Measurements from ENCODE around the gene MOCOS.

The MOCOS gene

GRCh38 chr18:36181441-36181840 is 5.9 kb upstream of the MOCOS start:
- DNase-seq = no peak

- no peak for DNase-seq
Observed at GRCh38 chr18:36181898-36182506, 5.3 kb upstream of the MOCOS start.

- DNase-seq = no peak
Observed at GRCh38 chr18:36183033-36183432, 4.3 kb upstream of the MOCOS start.

- no peak for DNase-seq
Observed at GRCh38 chr18:36183987-36184386, 3.3 kb upstream of the MOCOS start.

GRCh38 chr18:36185157-36185556 is 2.1 kb upstream of the MOCOS start:
- no peak for DNase-seq

- no peak for DNase-seq
Observed at GRCh38 chr18:36185901-36186460, 1.3 kb upstream of the MOCOS start.

- no peak for DNase-seq
Observed at GRCh38 chr18:36186461-36187192, 670 bp upstream of the MOCOS start.

GRCh38 chr18:36187826-36188721 is 777 bp downstream of the MOCOS start:
- DNase-seq = peak; percentile 13 to 56

- DNase-seq = no peak
Observed at GRCh38 chr18:36188916-36189315, 1.6 kb downstream of the MOCOS start.

- no peak for DNase-seq
Observed at GRCh38 chr18:36189486-36189885, 2.2 kb downstream of the MOCOS start.

GRCh38 chr18:36191286-36191685 is 4.0 kb downstream of the MOCOS start:
- no peak for DNase-seq

GRCh38 chr18:36191711-36192110 is 4.4 kb downstream of the MOCOS start:
- no peak for DNase-seq

- DNase-seq = no peak
Observed at GRCh38 chr18:36194600-36195315, 7.5 kb downstream of the MOCOS start.

GRCh38 chr18:36195427-36196122 is 8.3 kb downstream of the MOCOS start:
- peak in 1 of 2 experiments; percentile 9 for DNase-seq

GRCh38 chr18:36196238-36196995 is 9.1 kb downstream of the MOCOS start:
- no peak for DNase-seq

- no peak for DNase-seq
Observed at GRCh38 chr18:36197511-36198166, 10.3 kb downstream of the MOCOS start.

GRCh38 chr18:36199691-36200295 is 12.5 kb downstream of the MOCOS start:
- DNase-seq = no peak

GRCh38 chr18:36200354-36200771 is 13.1 kb downstream of the MOCOS start:
- no peak for DNase-seq

GRCh38 chr18:36201765-36202164 is 14.5 kb downstream of the MOCOS start:
- no peak for DNase-seq

GRCh38 chr18:36203360-36203895 is 16.1 kb downstream of the MOCOS start:
- DNase-seq = no peak

All from NCI-H446 (cell line).